HepG2 (cell line): Measurements from ENCODE around the gene ATP2B2. TPM values are rescaled to one million over a fixed set of nuclear protein-coding genes. Genes with fewer than 3 reads are reported as not detected.

Experiments
- ATAC-seq: fragments of 200-7000 bp; cut with Tn5 transposase; 3 replicates; pipeline ENCODE4 v1.9.1; 2020; ENCODE audit warnings: mild to moderate bottlenecking, moderate library complexity
- BruUV-seq: library from RNA; stranded (reverse); fragments of 400-500 nt; replicated peaks from 2 replicates; lab custom pipeline; 2021; lab: Mats Ljungman, UMichigan
- CTCF ChIA-PET: fragments of 300-600 bp; formaldehyde crosslinking; extraction: SDS; loops from one replicate; lab custom pipeline; 2021; ENCODE audit warnings: low total read pairs, inconsistent platforms, low intra/inter-chr PET ratio; lab: Yijun Ruan, JAX
- POLR2A ChIA-PET: fragments of 350-600 bp; sonication (Branson Sonifier 250); formaldehyde crosslinking; loops from one replicate; lab custom pipeline; 2020; ENCODE audit warnings: antibody characterized with exemption, inconsistent platforms; lab: Yijun Ruan, JAX
- DNase-seq: peaks from one replicate; pipeline ENCODE4 v3.0.0-alpha.2; 2015; ENCODE audit warnings: low spot score
- FAIRE-seq: peaks from 3 replicates; lab custom pipeline; 2011; peaks lifted over from hg19 to GRCh38; lab: Jason Lieb, UNC
- H2AFZ ChIP-seq: one replicate; pipeline ENCODE4 v1.6.1; 2011; ENCODE audit warnings: low read length, inconsistent platforms
- H3K27ac ChIP-seq: fragments of 300-600 bp; 3 replicates; pipeline ENCODE4 v1.8.0; 2011; ENCODE audit warnings: mixed run types, mild to moderate bottlenecking, mixed read lengths, low read length, inconsistent platforms; ENCODE audit not compliant: insufficient read depth; ENCODE audit errors: extremely low read length
- H3K27me3 ChIP-seq, 2 experiments: fragments of 200-600 bp in 1 of 2; 2 replicates in 1 of 2; 3 replicates in 1 of 2; pipeline versions ENCODE4 v1.6.0 to v1.8.0; 2011; ENCODE audit warnings: low read length in 2 of 2, mild to moderate bottlenecking in 2 of 2, moderate library complexity in 2 of 2, inconsistent platforms in 1 of 2; ENCODE audit not compliant: insufficient read depth in 2 of 2, control insufficient read depth in 1 of 2
- H3K36me3 ChIP-seq, 2 experiments: fragments of 200-600 bp in 1 of 2; replicated peaks in 1 of 2; 2 replicates in 1 of 2; 3 replicates in 1 of 2; pipeline versions ENCODE4 v1.5.1 to v1.8.0; 2011; ENCODE audit warnings: low read length in 2 of 2, inconsistent platforms in 1 of 2; ENCODE audit not compliant: insufficient read depth in 2 of 2, control insufficient read depth in 1 of 2
- H3K4me1 ChIP-seq: 2 replicates; pipeline ENCODE4 v1.5.1; 2012; ENCODE audit warnings: low read length, inconsistent platforms; ENCODE audit not compliant: insufficient read depth
- H3K4me2 ChIP-seq: 2 replicates; pipeline ENCODE4 v1.6.0; 2011; ENCODE audit warnings: low read depth, low read length, inconsistent platforms
- H3K4me3 ChIP-seq, 3 experiments: fragments of 200-600 bp in 1 of 3; sonication (generic), shearing (Covaris generic) in 1 of 3; replicated peaks in 1 of 3; 2 replicates each; pipeline ENCODE4 v1.5.1; 2011 to 2016; ENCODE audit warnings: low read length in 3 of 3, inconsistent platforms in 2 of 3, low read depth in 2 of 3, mild to moderate bottlenecking in 2 of 3, control low read depth in 1 of 3, mixed read lengths in 1 of 3; ENCODE audit not compliant: insufficient read depth in 1 of 3
- H3K79me2 ChIP-seq: one replicate; pipeline ENCODE4 v1.6.1; 2011; ENCODE audit warnings: low read length, inconsistent platforms; ENCODE audit not compliant: insufficient read depth
- H3K9ac ChIP-seq: 2 replicates; pipeline ENCODE4 v1.6.0; 2011; ENCODE audit warnings: mild to moderate bottlenecking, low read depth, low read length, inconsistent platforms; ENCODE audit not compliant: insufficient read depth
- H3K9me3 ChIP-seq: 2 replicates; pipeline ENCODE4 v1.5.1; 2012; ENCODE audit warnings: mild to moderate bottlenecking, low read length
- H4K20me1 ChIP-seq: 2 replicates; pipeline ENCODE4 v1.6.0; 2011; ENCODE audit warnings: inconsistent platforms, mild to moderate bottlenecking, low read length, moderate library complexity; ENCODE audit not compliant: insufficient read depth
- ARID4A ChIP-seq: sonication (generic); formaldehyde crosslinking; IDR thresholded peaks from 2 replicates; pipeline ENCODE4 v1.5.0; 2020; ENCODE audit warnings: mild to moderate bottlenecking, missing genetic modification reagents, borderline replicate concordance
- FOXP1 ChIP-seq, 2 experiments: fragments of 450-650 bp in 1 of 2; IDR thresholded peaks; 2 replicates each; pipeline ENCODE4 v1.6.1; 2017 to 2018; ENCODE audit warnings: antibody characterized with exemption in 1 of 2
- HOXA9 ChIP-seq: sonication (generic); formaldehyde crosslinking; IDR thresholded peaks from 2 replicates; pipeline ENCODE4 v1.8.1; 2022; ENCODE audit warnings: missing genetic modification reagents, mild to moderate bottlenecking, moderate library complexity, borderline replicate concordance
- KLF13 ChIP-seq: sonication (generic); formaldehyde crosslinking; IDR thresholded peaks from 2 replicates; pipeline ENCODE4 v1.4.0; 2020; ENCODE audit warnings: mild to moderate bottlenecking, missing genetic modification reagents
- MXI1 ChIP-seq: IDR thresholded peaks from 3 replicates; pipeline ENCODE4 v1.6.1; 2012; ENCODE audit warnings: low read depth, low read length, inconsistent platforms, borderline replicate concordance
- NFRKB ChIP-seq: fragments of 450-650 bp; IDR thresholded peaks from 2 replicates; pipeline ENCODE4 v1.6.1; 2017
- ZNF552 ChIP-seq: sonication (generic); formaldehyde crosslinking; IDR thresholded peaks from 2 replicates; pipeline ENCODE4 v1.9.0; 2022; ENCODE audit warnings: missing genetic modification reagents, mild to moderate bottlenecking, borderline replicate concordance
- ZNF563 ChIP-seq: sonication (generic); formaldehyde crosslinking; IDR thresholded peaks from 2 replicates; pipeline ENCODE4 v1.8.0; 2022; ENCODE audit warnings: mild to moderate bottlenecking, moderate library complexity, missing genetic modification reagents
- WGBS: methylation state at CpG from one replicate; pipeline ENCODE4 v1.1.6; 2017; ENCODE audit warnings: low lambda C conversion rate; 5-methylcytosine and 5-hydroxymethylcytosine counted together
- in situ Hi-C: cut with HindIII; loops from 2 replicates; pipeline ENCODE4 v1.10.0; 2017; ENCODE audit warnings: low pct_unique_long_range_greater_than_20kb; ENCODE audit not compliant: extremely low pct_ligation_motif_present
- intact Hi-C: fragments of 100-400 bp; cut with micrococcal nuclease; formaldehyde crosslinking; loops from one replicate; pipeline ENCODE4 v1.10.0; 2022; ENCODE audit not compliant: unreplicated experiment
- polyA plus RNA-seq, 8 experiments: library from polyadenylated mRNA; depleted of rRNA in 3 of 8; stranded (reverse) in 7 of 8; unstranded in 1 of 8; fragments of >200 nt; fragmentation: Illumina TruSeq in 4 of 8; extraction: Trizol in 4 of 8; gene quantifications; 2 replicates each; pipeline versions ENCODE4 v1.2.1 to v1.2.3, GENCODE V29; 2011 to 2016; ENCODE audit warnings: low read depth in 4 of 8, missing spikeins in 1 of 8, mixed read lengths in 1 of 8; ENCODE audit not compliant: insufficient read depth in 1 of 8
- total RNA-seq, 5 experiments: library from RNA; depleted of rRNA; stranded (reverse); fragments of >200 nt; fragmentation: Illumina TruSeq; extraction: Trizol; gene quantifications; 2 replicates each; pipeline ENCODE4 v1.2.3, GENCODE V29; 2016; ENCODE audit warnings: low read depth in 1 of 5
- TF ChIP-seq, protein P1 (sequence below): sonication (generic); formaldehyde crosslinking; IDR thresholded peaks from 2 replicates; pipeline ENCODE4 v1.5.0; 2020; ENCODE audit warnings: missing genetic modification reagents
- TF ChIP-seq, protein P2 (sequence below): sonication (generic); formaldehyde crosslinking; IDR thresholded peaks from 2 replicates; pipeline ENCODE4 v1.5.0; 2020; ENCODE audit warnings: mild to moderate bottlenecking, missing genetic modification reagents
- TF ChIP-seq, protein P3 (sequence below): sonication (generic); formaldehyde crosslinking; IDR thresholded peaks from 2 replicates; pipeline ENCODE4 v1.8.0; 2022; ENCODE audit warnings: missing genetic modification reagents, mild to moderate bottlenecking, moderate library complexity, borderline replicate concordance

Gene ATP2B2
- total and polyA plus RNA-seq, 2 of the 13 experiments (the other 11 are each of a cell fraction or from before 2014, with no cell fraction given) = 1.5 to 2.3 TPM

- TF ChIP-seq ARID4A (CRISPR knock-in tag) (no peak), HOXA9 (CRISPR knock-in tag) (no peak)
- TF ChIP-seq, protein P1, sequence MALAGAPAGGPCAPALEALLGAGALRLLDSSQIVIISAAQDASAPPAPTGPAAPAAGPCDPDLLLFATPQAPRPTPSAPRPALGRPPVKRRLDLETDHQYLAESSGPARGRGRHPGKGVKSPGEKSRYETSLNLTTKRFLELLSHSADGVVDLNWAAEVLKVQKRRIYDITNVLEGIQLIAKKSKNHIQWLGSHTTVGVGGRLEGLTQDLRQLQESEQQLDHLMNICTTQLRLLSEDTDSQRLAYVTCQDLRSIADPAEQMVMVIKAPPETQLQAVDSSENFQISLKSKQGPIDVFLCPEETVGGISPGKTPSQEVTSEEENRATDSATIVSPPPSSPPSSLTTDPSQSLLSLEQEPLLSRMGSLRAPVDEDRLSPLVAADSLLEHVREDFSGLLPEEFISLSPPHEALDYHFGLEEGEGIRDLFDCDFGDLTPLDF (CRISPR knock-in tag) = no peak
Measured at GRCh38 chr3:10288575-10288960, 216.8 kb downstream of the ATP2B2 start (continued).

DNA sequence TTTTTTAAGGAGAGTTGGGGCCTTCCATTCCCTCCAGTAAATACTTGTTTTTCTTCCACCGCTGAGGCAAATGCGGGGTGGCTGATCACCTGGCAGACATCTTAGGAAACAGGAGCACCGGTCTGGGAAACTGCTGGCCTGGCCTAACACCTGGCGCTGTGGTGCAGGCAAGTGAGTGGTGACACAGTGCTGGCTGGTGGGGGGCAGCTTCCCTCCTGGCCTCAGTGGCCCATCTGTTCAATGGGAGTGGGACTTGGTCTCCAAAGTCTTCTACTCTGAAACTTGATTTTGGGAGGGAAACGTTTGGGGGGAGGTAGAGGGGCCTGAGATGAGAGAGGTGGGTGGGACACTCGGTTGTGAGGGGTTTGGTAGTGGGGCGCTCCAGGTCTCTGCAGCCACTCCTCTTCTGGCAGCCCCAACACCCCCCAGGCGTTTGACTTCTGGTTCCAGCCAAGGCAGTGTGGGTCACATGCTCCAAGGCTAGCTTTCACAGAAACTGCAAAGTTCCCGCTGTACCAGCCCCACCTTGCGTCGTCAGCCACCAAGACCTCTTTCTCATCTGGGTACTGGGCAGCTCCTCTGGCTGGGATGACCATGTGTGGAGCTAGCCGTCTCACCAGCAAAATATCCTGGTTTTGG is 217.3 kb downstream of the ATP2B2 start:
- ChIA-PET POLR2A (interaction anchor here (2.2 kb wide), 1 partner anchor 38 kb away, joined by 6 read pairs; no protein-coding TSS in a partner anchor), CTCF (no interaction called here)
- H3K4me3 ChIP-seq = no peak overlapping the region
- peaks cover 12 to 28% of the 10 kb centered on the region in 2 experiments; a peak in 4 of 5 replicates for H3K36me3 ChIP-seq
- no peaks in the 10 kb centered on the region for H3K79me2 ChIP-seq
- H3K9me3 ChIP-seq = no peaks in the 10 kb centered on the region
- H3K4me1 ChIP-seq = peaks cover 23% of the 10 kb centered on the region
- H3K9ac ChIP-seq = no peak overlapping the region
- H4K20me1 ChIP-seq = no peaks in the 10 kb centered on the region
- FAIRE-seq (no peak), ATAC-seq (no peak), DNase-seq (no peak)
- in situ Hi-C loops (no loop called here), intact Hi-C loops (no loop called here)
- no peak overlapping the region for H3K4me2 ChIP-seq
- H2AFZ ChIP-seq = no peak overlapping the region
- H3K27me3 ChIP-seq = no peaks in the 10 kb centered on the region
- 91% methylated on average over 12 of the region's 12 CpGs for WGBS
- no TSS peak for BruUV-seq
- no peak overlapping the region for H3K27ac ChIP-seq
- TF ChIP-seq, protein P2, sequence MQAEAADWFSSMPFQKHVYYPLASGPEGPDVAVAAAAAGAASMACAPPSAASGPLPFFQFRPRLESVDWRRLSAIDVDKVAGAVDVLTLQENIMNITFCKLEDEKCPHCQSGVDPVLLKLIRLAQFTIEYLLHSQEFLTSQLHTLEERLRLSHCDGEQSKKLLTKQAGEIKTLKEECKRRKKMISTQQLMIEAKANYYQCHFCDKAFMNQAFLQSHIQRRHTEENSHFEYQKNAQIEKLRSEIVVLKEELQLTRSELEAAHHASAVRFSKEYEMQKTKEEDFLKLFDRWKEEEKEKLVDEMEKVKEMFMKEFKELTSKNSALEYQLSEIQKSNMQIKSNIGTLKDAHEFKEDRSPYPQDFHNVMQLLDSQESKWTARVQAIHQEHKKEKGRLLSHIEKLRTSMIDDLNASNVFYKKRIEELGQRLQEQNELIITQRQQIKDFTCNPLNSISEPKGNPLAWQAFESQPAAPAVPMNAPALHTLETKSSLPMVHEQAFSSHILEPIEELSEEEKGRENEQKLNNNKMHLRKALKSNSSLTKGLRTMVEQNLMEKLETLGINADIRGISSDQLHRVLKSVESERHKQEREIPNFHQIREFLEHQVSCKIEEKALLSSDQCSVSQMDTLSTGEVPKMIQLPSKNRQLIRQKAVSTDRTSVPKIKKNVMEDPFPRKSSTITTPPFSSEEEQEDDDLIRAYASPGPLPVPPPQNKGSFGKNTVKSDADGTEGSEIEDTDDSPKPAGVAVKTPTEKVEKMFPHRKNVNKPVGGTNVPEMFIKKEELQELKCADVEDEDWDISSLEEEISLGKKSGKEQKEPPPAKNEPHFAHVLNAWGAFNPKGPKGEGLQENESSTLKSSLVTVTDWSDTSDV (CRISPR knock-in tag) = no peak
- TF ChIP-seq NFRKB (no peak), MXI1 (no peak), FOXP1 (IDR thresholded peaks at IDR 0.05) (no peak), FOXP1 (CRISPR knock-in tag; IDR thresholded peaks at IDR 0.05) (no peak), KLF13 (CRISPR knock-in tag) (no peak), ZNF563 (CRISPR knock-in tag) (no peak), ZNF552 (CRISPR knock-in tag) (no peak)
- TF ChIP-seq, protein P3, sequence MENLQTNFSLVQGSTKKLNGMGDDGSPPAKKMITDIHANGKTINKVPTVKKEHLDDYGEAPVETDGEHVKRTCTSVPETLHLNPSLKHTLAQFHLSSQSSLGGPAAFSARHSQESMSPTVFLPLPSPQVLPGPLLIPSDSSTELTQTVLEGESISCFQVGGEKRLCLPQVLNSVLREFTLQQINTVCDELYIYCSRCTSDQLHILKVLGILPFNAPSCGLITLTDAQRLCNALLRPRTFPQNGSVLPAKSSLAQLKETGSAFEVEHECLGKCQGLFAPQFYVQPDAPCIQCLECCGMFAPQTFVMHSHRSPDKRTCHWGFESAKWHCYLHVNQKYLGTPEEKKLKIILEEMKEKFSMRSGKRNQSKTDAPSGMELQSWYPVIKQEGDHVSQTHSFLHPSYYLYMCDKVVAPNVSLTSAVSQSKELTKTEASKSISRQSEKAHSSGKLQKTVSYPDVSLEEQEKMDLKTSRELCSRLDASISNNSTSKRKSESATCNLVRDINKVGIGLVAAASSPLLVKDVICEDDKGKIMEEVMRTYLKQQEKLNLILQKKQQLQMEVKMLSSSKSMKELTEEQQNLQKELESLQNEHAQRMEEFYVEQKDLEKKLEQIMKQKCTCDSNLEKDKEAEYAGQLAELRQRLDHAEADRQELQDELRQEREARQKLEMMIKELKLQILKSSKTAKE (CRISPR knock-in tag) = no peak
